Measurements from ENCODE around the gene PET117. TPM values are rescaled to one million over a fixed set of nuclear protein-coding genes. Genes with fewer than 3 reads are reported as not detected.

The PET117 gene, protein sequence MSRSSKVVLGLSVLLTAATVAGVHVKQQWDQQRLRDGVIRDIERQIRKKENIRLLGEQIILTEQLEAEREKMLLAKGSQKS
- polyA plus RNA-seq (2012; ENCODE audit: insufficient read length, low read depth): 13.5 TPM

DNA sequence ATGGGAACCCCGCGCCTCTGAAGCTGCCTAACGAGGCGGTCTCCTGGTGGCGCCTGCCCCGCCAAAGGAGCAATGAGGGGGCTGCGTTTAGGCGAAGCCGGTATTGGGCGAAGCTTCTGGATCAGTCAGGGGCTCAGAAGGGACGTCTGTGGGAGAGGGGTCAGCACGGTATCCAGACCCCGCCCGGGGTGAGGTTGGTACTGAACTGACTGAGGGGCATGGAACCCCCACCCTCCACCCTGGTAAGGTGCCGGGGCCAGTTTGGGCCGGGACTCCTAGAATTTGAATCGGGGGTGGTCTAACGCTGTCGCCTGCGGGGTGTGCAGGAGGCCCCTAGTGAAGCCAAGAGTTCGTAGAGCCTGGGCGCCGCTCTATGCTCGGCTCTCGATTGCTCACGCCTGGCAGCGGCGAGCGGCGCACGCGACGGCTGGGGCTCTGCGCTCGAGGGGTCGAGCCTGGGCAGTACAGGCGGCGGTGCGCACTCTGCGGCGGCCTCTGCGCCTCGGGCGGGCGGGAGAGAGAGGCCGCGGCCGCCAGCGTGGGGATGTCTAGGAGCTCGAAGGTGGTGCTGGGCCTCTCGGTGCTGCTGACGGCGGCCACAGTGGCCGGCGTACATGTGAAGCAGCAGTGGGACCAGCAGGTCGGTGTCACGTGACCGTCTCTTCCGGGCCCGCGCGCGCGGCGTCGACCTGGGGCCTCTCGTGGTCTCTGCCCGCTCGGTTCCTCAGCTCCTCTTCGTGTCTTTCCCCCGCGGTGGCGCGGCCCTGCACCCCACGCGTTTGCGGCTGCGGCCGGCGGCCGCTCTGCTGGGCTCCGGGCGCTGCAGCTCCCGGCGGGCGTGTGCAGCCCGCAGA, at the start of gene PET117, which contains the start of gene KAT14:
TSS of gene PET117 (plus strand) at position 452 of the 854 bp plus-strand sequence. CDS start at position 545, 93 bp downstream.
TSS of gene KAT14 (plus strand) at position 452 of the 854 bp plus-strand sequence. CDS start 4,798 bp downstream, outside the sequence.
- TF ChIP-seq SIN3A (IDR thresholded peaks at IDR 0.05; ENCODE audit: borderline replicate concordance, insufficient read depth, low read length) (no peak), FOXP2 (optimal IDR thresholded peaks at IDR 0.05; ENCODE audit: borderline replicate concordance, extremely low read depth, extremely low read length, insufficient read depth) (peak; percentile 91), POLR2AphosphoS5 (IDR thresholded peaks at IDR 0.05; ENCODE audit: low read depth, low read length) (peak; percentile 89), TAF1 (IDR thresholded peaks at IDR 0.05; ENCODE audit: borderline replicate concordance, insufficient read depth, low read length) (peak; percentile 56)
- TF ChIP-seq, protein P1, sequence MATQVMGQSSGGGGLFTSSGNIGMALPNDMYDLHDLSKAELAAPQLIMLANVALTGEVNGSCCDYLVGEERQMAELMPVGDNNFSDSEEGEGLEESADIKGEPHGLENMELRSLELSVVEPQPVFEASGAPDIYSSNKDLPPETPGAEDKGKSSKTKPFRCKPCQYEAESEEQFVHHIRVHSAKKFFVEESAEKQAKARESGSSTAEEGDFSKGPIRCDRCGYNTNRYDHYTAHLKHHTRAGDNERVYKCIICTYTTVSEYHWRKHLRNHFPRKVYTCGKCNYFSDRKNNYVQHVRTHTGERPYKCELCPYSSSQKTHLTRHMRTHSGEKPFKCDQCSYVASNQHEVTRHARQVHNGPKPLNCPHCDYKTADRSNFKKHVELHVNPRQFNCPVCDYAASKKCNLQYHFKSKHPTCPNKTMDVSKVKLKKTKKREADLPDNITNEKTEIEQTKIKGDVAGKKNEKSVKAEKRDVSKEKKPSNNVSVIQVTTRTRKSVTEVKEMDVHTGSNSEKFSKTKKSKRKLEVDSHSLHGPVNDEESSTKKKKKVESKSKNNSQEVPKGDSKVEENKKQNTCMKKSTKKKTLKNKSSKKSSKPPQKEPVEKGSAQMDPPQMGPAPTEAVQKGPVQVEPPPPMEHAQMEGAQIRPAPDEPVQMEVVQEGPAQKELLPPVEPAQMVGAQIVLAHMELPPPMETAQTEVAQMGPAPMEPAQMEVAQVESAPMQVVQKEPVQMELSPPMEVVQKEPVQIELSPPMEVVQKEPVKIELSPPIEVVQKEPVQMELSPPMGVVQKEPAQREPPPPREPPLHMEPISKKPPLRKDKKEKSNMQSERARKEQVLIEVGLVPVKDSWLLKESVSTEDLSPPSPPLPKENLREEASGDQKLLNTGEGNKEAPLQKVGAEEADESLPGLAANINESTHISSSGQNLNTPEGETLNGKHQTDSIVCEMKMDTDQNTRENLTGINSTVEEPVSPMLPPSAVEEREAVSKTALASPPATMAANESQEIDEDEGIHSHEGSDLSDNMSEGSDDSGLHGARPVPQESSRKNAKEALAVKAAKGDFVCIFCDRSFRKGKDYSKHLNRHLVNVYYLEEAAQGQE (IDR thresholded peaks at IDR 0.05; ENCODE audit: insufficient read depth in 1 of 2, low read depth in 2 of 2, low read length in 2 of 2): 0 out of 4 replicates have a peak, but pooled peaks of 1 of the 2 experiments have one; percentile 18

DNA sequence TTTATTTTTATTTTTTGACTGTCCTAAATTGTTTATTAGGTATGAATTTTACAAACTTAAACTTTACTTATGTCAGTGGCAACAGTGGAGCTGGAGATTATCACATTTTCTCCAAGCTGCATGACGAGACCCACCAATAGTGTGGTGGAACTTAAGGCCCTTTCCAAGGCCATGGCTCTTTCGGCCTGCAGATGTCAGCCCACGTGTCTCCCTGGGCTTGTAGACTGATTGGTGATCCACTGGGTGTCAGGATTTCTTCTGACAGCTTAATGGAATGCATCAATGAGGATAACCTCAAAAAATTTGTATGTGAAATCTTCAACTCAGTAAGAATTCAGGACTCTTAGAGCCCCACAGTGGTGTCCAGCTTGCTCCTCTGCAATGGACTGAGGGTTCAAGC, 47.6 kb upstream of the PET117 start:
- TF ChIP-seq POLR2AphosphoS5 (IDR thresholded peaks at IDR 0.05; ENCODE audit: low read depth, low read length): no peak
- TF ChIP-seq SIN3A (IDR thresholded peaks at IDR 0.05; ENCODE audit: borderline replicate concordance, insufficient read depth, low read length): no peak
- TF ChIP-seq TAF1 (IDR thresholded peaks at IDR 0.05; ENCODE audit: borderline replicate concordance, insufficient read depth, low read length): no peak
- TF ChIP-seq, protein P1 (IDR thresholded peaks at IDR 0.05; ENCODE audit: insufficient read depth in 1 of 2, low read depth in 2 of 2, low read length in 2 of 2): no peak
- TF ChIP-seq FOXP2 (optimal IDR thresholded peaks at IDR 0.05; ENCODE audit: borderline replicate concordance, extremely low read depth, extremely low read length, insufficient read depth): no peak

- TF ChIP-seq TAF1 (IDR thresholded peaks at IDR 0.05; ENCODE audit: borderline replicate concordance, insufficient read depth, low read length) (no peak), FOXP2 (optimal IDR thresholded peaks at IDR 0.05; ENCODE audit: borderline replicate concordance, extremely low read depth, extremely low read length, insufficient read depth) (no peak), POLR2AphosphoS5 (IDR thresholded peaks at IDR 0.05; ENCODE audit: low read depth, low read length) (no peak), SIN3A (IDR thresholded peaks at IDR 0.05; ENCODE audit: borderline replicate concordance, insufficient read depth, low read length) (no peak)
- TF ChIP-seq, protein P1 (IDR thresholded peaks at IDR 0.05; ENCODE audit: insufficient read depth in 1 of 2, low read depth in 2 of 2, low read length in 2 of 2): no peak
Measured at GRCh38 chr20:18090477-18090876, 47.2 kb upstream of the PET117 start.

DNA sequence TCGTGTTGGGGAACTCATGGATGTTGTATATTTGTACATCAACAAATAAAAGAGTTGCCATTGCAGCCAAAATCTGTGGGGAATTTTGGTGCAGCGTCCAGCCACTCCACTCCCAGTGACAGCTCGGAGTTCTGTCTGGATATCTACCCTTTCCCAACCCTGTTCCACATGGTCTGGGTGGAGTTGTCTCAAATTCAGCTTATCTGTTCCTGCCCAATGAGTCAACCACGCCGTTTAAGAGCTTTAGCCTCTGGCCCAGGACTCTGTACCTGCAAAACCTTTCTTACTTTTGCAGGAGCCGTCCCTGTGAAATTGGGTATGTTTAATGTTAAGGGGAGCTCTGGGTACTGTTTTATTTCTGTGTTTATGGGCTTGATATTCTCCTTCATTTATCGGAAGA, 46.0 kb upstream of the PET117 start:
- no peak for TF ChIP-seq TAF1 (IDR thresholded peaks at IDR 0.05; ENCODE audit: borderline replicate concordance, insufficient read depth, low read length)
- TF ChIP-seq POLR2AphosphoS5 (IDR thresholded peaks at IDR 0.05; ENCODE audit: low read depth, low read length): no peak
- TF ChIP-seq, protein P1 (IDR thresholded peaks at IDR 0.05; ENCODE audit: insufficient read depth in 1 of 2, low read depth in 2 of 2, low read length in 2 of 2): no peak
- TF ChIP-seq SIN3A (IDR thresholded peaks at IDR 0.05; ENCODE audit: borderline replicate concordance, insufficient read depth, low read length): no peak
- TF ChIP-seq FOXP2 (optimal IDR thresholded peaks at IDR 0.05; ENCODE audit: borderline replicate concordance, extremely low read depth, extremely low read length, insufficient read depth): no peak
